HepG2 (cell line): Measurements from ENCODE around the gene COPS7A. TPM values are rescaled to one million over a fixed set of nuclear protein-coding genes. Genes with fewer than 3 reads are reported as not detected.

Source experiments
- ARHGAP35 ChIP-seq: sonication (generic); formaldehyde crosslinking; IDR thresholded peaks from 2 replicates; pipeline ENCODE4 v1.9.0; 2022; ENCODE audit warnings: mild to moderate bottlenecking, inconsistent platforms, moderate library complexity, missing genetic modification reagents, borderline replicate concordance
- HOXA5 ChIP-seq: sonication (generic); formaldehyde crosslinking; IDR thresholded peaks from 2 replicates; pipeline ENCODE4 v1.4.0; 2020; ENCODE audit warnings: missing genetic modification reagents
- MEIS1 ChIP-seq: sonication (generic); formaldehyde crosslinking; IDR thresholded peaks from 2 replicates; pipeline ENCODE4 v1.9.0; 2021; ENCODE audit warnings: mild to moderate bottlenecking, missing genetic modification reagents, moderate library complexity, borderline replicate concordance
- MTA1 ChIP-seq: sonication (generic); formaldehyde crosslinking; IDR thresholded peaks from 2 replicates; pipeline ENCODE4 v1.4.0; 2020; ENCODE audit warnings: missing genetic modification reagents, mild to moderate bottlenecking, borderline replicate concordance
- PCBP2 ChIP-seq: fragments of 200-400 bp; formaldehyde crosslinking; optimal IDR thresholded peaks from 2 replicates; pipeline ENCODE3; 2018; ENCODE audit warnings: low read length, low read depth; ENCODE audit not compliant: poor library complexity, severe bottlenecking
- STAG1 ChIP-seq: sonication (generic); formaldehyde crosslinking; IDR thresholded peaks from 2 replicates; pipeline ENCODE4 v1.4.0; 2020; ENCODE audit warnings: missing genetic modification reagents
- TAF1 ChIP-seq: sonication (generic); formaldehyde crosslinking; IDR thresholded peaks from 2 replicates; pipeline ENCODE4 v1.4.0; 2020; ENCODE audit warnings: missing genetic modification reagents
- ZBTB3 ChIP-seq: sonication (generic); formaldehyde crosslinking; IDR thresholded peaks from 2 replicates; pipeline ENCODE4 v1.4.0; 2020; ENCODE audit warnings: low read depth, mild to moderate bottlenecking, moderate library complexity, missing genetic modification reagents, borderline replicate concordance
- ZFP36L1 ChIP-seq: sonication (generic); formaldehyde crosslinking; IDR thresholded peaks from 2 replicates; pipeline ENCODE4 v1.8.0; 2022; ENCODE audit warnings: mild to moderate bottlenecking, missing genetic modification reagents, moderate library complexity
- ZNF138 ChIP-seq: sonication (generic); formaldehyde crosslinking; IDR thresholded peaks from 2 replicates; pipeline ENCODE4 v1.5.0; 2020; ENCODE audit warnings: mild to moderate bottlenecking, low read depth, missing genetic modification reagents
- ZNF441 ChIP-seq: sonication (generic); formaldehyde crosslinking; IDR thresholded peaks from 2 replicates; pipeline ENCODE4 v1.7.0; 2021; ENCODE audit warnings: missing genetic modification reagents, borderline replicate concordance
- ZNF460 ChIP-seq: sonication (generic); formaldehyde crosslinking; IDR thresholded peaks from 2 replicates; pipeline ENCODE4 v1.5.1; 2020; ENCODE audit warnings: missing genetic modification reagents, mild to moderate bottlenecking, borderline replicate concordance
- ZNF546 ChIP-seq: sonication (generic); formaldehyde crosslinking; conservative IDR thresholded peaks from 2 replicates; pipeline ENCODE4 v1.8.1; 2023; ENCODE audit warnings: mild to moderate bottlenecking, missing genetic modification reagents
- ZNF552 ChIP-seq: sonication (generic); formaldehyde crosslinking; IDR thresholded peaks from 2 replicates; pipeline ENCODE4 v1.9.0; 2022; ENCODE audit warnings: missing genetic modification reagents, mild to moderate bottlenecking, borderline replicate concordance
- ZNF564 ChIP-seq: sonication (generic); formaldehyde crosslinking; IDR thresholded peaks from 2 replicates; pipeline ENCODE4 v1.8.1; 2023; ENCODE audit warnings: mild to moderate bottlenecking, missing genetic modification reagents
- ZNF614 ChIP-seq: IDR thresholded peaks from 2 replicates; pipeline ENCODE4 v1.6.1; 2018; ENCODE audit warnings: missing biosample characterization, missing genetic modification reagents, inconsistent platforms, borderline replicate concordance
- ZNF772 ChIP-seq: sonication (generic); formaldehyde crosslinking; IDR thresholded peaks from 2 replicates; pipeline ENCODE4 v1.5.0; 2020; ENCODE audit warnings: mild to moderate bottlenecking, missing genetic modification reagents
- polyA plus RNA-seq, 8 experiments: library from polyadenylated mRNA; depleted of rRNA in 3 of 8; stranded (reverse) in 7 of 8; unstranded in 1 of 8; fragments of >200 nt; fragmentation: Illumina TruSeq in 4 of 8; extraction: Trizol in 4 of 8; gene quantifications; 2 replicates each; pipeline versions ENCODE4 v1.2.1 to v1.2.3, GENCODE V29; 2011 to 2016; ENCODE audit warnings: low read depth in 4 of 8, missing spikeins in 1 of 8, mixed read lengths in 1 of 8; ENCODE audit not compliant: insufficient read depth in 1 of 8
- total RNA-seq, 5 experiments: library from RNA; depleted of rRNA; stranded (reverse); fragments of >200 nt; fragmentation: Illumina TruSeq; extraction: Trizol; gene quantifications; 2 replicates each; pipeline ENCODE4 v1.2.3, GENCODE V29; 2016; ENCODE audit warnings: low read depth in 1 of 5
- TF ChIP-seq, protein P1 (sequence below): sonication (generic); formaldehyde crosslinking; IDR thresholded peaks from 2 replicates; pipeline ENCODE4 v1.4.0; 2020; ENCODE audit warnings: missing genetic modification reagents, borderline replicate concordance
- TF ChIP-seq, protein P2 (sequence below): sonication (generic); formaldehyde crosslinking; IDR thresholded peaks from 2 replicates; pipeline ENCODE4 v1.4.0; 2020; ENCODE audit warnings: missing genetic modification reagents
- TF ChIP-seq, protein P3 (sequence below): sonication (generic); formaldehyde crosslinking; conservative IDR thresholded peaks from 2 replicates; pipeline ENCODE4 v1.8.1; 2023; ENCODE audit warnings: missing genetic modification reagents
- TF ChIP-seq, protein P4 (sequence below): sonication (generic); formaldehyde crosslinking; IDR thresholded peaks from 2 replicates; pipeline ENCODE4 v1.8.0; 2022; ENCODE audit warnings: mild to moderate bottlenecking, missing genetic modification reagents; ENCODE audit not compliant: insufficient replicate concordance

The COPS7A gene
- total and polyA plus RNA-seq, 2 of the 13 experiments (the other 11 are each of a cell fraction or from before 2014, with no cell fraction given), result 40.0 to 73.6 TPM

- TF ChIP-seq MTA1 (CRISPR knock-in tag), result peak; percentile 28; the same call in 1 of the 2 replicates
- peak; percentile 59 for TF ChIP-seq HOXA5 (CRISPR knock-in tag)
- TF ChIP-seq ZNF138 (CRISPR knock-in tag), result peak; percentile 89; the same call in 1 of the 2 replicates
- TF ChIP-seq ZNF552 (CRISPR knock-in tag), result peak; percentile 78; the same call in 1 of the 2 replicates
- TF ChIP-seq ZNF460 (CRISPR knock-in tag), result no peak; the same call in 1 of the 2 replicates
- TF ChIP-seq ZNF614, result peak; percentile 46; the same call in 1 of the 2 replicates
- no peak for TF ChIP-seq ZNF546
- TF ChIP-seq MEIS1 (CRISPR knock-in tag), result peak; percentile 57
- TF ChIP-seq STAG1 (CRISPR knock-in tag), result no peak
- TF ChIP-seq PCBP2, result no peak
- TF ChIP-seq ZNF564 (CRISPR knock-in tag), result no peak
- TF ChIP-seq ARHGAP35, result peak; percentile 7; the same call in 1 of the 2 replicates
- TF ChIP-seq, protein P1, sequence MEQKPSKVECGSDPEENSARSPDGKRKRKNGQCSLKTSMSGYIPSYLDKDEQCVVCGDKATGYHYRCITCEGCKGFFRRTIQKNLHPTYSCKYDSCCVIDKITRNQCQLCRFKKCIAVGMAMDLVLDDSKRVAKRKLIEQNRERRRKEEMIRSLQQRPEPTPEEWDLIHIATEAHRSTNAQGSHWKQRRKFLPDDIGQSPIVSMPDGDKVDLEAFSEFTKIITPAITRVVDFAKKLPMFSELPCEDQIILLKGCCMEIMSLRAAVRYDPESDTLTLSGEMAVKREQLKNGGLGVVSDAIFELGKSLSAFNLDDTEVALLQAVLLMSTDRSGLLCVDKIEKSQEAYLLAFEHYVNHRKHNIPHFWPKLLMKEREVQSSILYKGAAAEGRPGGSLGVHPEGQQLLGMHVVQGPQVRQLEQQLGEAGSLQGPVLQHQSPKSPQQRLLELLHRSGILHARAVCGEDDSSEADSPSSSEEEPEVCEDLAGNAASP (CRISPR knock-in tag), result peak; percentile 10
- peak; percentile 87 for TF ChIP-seq ZNF772
- TF ChIP-seq, protein P2, sequence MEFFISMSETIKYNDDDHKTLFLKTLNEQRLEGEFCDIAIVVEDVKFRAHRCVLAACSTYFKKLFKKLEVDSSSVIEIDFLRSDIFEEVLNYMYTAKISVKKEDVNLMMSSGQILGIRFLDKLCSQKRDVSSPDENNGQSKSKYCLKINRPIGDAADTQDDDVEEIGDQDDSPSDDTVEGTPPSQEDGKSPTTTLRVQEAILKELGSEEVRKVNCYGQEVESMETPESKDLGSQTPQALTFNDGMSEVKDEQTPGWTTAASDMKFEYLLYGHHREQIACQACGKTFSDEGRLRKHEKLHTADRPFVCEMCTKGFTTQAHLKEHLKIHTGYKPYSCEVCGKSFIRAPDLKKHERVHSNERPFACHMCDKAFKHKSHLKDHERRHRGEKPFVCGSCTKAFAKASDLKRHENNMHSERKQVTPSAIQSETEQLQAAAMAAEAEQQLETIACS (CRISPR knock-in tag), result no peak
- TF ChIP-seq ZNF441, result peak; percentile 74; the same call in 1 of the 2 replicates
- TF ChIP-seq ZFP36L1 (CRISPR knock-in tag), result peak; percentile 85
- TF ChIP-seq TAF1, result peak; percentile 92
- TF ChIP-seq, protein P3, sequence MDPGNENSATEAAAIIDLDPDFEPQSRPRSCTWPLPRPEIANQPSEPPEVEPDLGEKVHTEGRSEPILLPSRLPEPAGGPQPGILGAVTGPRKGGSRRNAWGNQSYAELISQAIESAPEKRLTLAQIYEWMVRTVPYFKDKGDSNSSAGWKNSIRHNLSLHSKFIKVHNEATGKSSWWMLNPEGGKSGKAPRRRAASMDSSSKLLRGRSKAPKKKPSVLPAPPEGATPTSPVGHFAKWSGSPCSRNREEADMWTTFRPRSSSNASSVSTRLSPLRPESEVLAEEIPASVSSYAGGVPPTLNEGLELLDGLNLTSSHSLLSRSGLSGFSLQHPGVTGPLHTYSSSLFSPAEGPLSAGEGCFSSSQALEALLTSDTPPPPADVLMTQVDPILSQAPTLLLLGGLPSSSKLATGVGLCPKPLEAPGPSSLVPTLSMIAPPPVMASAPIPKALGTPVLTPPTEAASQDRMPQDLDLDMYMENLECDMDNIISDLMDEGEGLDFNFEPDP (CRISPR knock-in tag), result no peak
- TF ChIP-seq ZBTB3, result no peak; the same call in 1 of the 2 replicates
- TF ChIP-seq, protein P4, sequence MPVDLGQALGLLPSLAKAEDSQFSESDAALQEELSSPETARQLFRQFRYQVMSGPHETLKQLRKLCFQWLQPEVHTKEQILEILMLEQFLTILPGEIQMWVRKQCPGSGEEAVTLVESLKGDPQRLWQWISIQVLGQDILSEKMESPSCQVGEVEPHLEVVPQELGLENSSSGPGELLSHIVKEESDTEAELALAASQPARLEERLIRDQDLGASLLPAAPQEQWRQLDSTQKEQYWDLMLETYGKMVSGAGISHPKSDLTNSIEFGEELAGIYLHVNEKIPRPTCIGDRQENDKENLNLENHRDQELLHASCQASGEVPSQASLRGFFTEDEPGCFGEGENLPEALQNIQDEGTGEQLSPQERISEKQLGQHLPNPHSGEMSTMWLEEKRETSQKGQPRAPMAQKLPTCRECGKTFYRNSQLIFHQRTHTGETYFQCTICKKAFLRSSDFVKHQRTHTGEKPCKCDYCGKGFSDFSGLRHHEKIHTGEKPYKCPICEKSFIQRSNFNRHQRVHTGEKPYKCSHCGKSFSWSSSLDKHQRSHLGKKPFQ (CRISPR knock-in tag), result peak; percentile 85
Observed at GRCh38 chr12:6752921-6753771, 29.3 kb downstream of the COPS7A start, which contains the start of gene MLF2 (continued).
